ENCODE measurements around the gene PFN3. TPM values are rescaled to one million over a fixed set of nuclear protein-coding genes. Genes with fewer than 3 reads are reported as not detected.

Gene PFN3
- total RNA-seq, 1 experiment from 2014 or later: 0.48 TPM

DNA sequence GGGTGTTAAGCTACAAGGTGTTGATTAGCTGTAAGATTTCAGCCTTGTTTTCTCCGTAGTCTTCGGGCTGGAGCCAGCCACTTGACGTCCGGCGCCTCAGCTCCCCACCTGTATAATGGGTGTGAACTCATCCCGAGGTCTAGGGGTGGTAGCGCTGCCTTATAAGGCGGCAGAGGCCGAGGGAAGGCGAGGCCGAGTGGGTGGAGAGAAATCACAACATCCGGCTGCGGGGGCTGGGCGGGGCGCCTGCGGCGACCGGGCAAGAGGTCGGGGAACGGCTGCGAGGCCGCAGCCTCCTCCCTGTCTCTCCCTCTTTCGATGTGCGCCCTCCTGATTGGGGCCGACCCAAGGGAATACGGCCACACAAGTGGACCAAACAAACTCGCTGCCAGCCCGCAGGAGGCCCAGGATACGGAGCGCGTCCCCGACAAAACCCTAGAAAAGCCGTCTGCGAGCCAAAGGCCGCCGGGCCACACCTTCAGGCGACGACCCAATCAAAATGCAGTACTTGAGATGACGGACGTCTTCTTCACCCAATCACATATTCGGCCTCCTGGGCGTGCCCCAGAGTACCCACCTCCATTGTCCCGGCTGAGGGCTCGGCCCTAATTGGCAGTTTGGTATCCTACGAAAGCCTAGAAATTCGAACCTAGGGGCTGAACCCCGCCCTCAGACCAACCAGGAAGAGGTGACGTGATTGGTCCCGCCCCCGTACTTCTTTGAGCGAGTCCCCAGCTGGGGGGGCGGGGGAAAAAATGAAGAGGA is 25.5 kb upstream of the PFN3 start:
- POLR2A ChIA-PET: interaction anchor here (0.6 to 2.2 kb wide), 17 partner anchors 15 to 114 kb away, joined by 3 to 19 read pairs (median 4); partner anchors contain the start of genes DDX41, MXD3, PDLIM7 and PRR7
- DNase-seq (ENCODE audit: low spot score) (peak; percentile 100), ATAC-seq (peak; percentile 94)
- Mint-ChIP-seq H3K4me3 (peak overlapping the region; percentile 84), H3K27me3 (ENCODE audit: low read depth) (peaks cover 5% of the 10 kb centered on the region), H3K36me3 (no peaks in the 10 kb centered on the region; the same call in 1 of the 2 replicates), H3K27ac (peak overlapping the region; percentile 98), H3K4me1 (peaks cover 18% of the 10 kb centered on the region), H3K9me3 (no peaks in the 10 kb centered on the region)
- CTCF ChIA-PET: interaction anchor here (0.6 to 9.4 kb wide), 28 partner anchors 11 to 754 kb away, joined by 3 to 95 read pairs (median 5); partner anchors contain the start of gene PFN3
- TF ChIP-seq CREM (CRISPR knock-in tag; IDR thresholded peaks at IDR 0.05) (no peak), E2F5 (CRISPR knock-in tag; IDR thresholded peaks at IDR 0.05) (no peak), ZNF317 (CRISPR knock-in tag; IDR thresholded peaks at IDR 0.05; ENCODE audit: borderline replicate concordance, low read depth) (no peak), JUN (CRISPR knock-in tag; IDR thresholded peaks at IDR 0.05) (no peak), AFF4 (CRISPR knock-in tag; IDR thresholded peaks at IDR 0.05; ENCODE audit: borderline replicate concordance) (no peak), MYBL2 (CRISPR knock-in tag; IDR thresholded peaks at IDR 0.05) (no peak; the same call in 1 of the 2 replicates), FOXP4 (CRISPR knock-in tag; IDR thresholded peaks at IDR 0.05) (0 out of 2 replicates have a peak, but pooled peaks have one; percentile 13), SP1 (CRISPR knock-in tag; conservative IDR thresholded peaks at IDR 0.05) (peak; percentile 74), ETV6 (CRISPR knock-in tag; IDR thresholded peaks at IDR 0.05) (no peak), TCF7 (CRISPR knock-in tag; IDR thresholded peaks at IDR 0.05; ENCODE audit: low read depth) (no peak), CBFB (CRISPR knock-in tag; IDR thresholded peaks at IDR 0.05; ENCODE audit: low read depth) (no peak), JAZF1 (CRISPR knock-in tag; IDR thresholded peaks at IDR 0.05) (no peak), NFATC4 (CRISPR knock-in tag; IDR thresholded peaks at IDR 0.05) (no peak), SMAD4 (CRISPR knock-in tag; IDR thresholded peaks at IDR 0.05) (no peak), SOX15 (CRISPR knock-in tag; IDR thresholded peaks at IDR 0.05) (no peak), ZBTB21 (CRISPR knock-in tag; IDR thresholded peaks at IDR 0.05; ENCODE audit: borderline replicate concordance) (no peak), ZNF138 (CRISPR knock-in tag; conservative IDR thresholded peaks at IDR 0.05) (no peak), MLX (CRISPR knock-in tag; IDR thresholded peaks at IDR 0.05) (no peak), ESRRA (CRISPR knock-in tag; IDR thresholded peaks at IDR 0.05; ENCODE audit: borderline replicate concordance) (no peak), ZNF219 (CRISPR knock-in tag; IDR thresholded peaks at IDR 0.05; ENCODE audit: borderline replicate concordance) (no peak), ZNF532 (CRISPR knock-in tag; IDR thresholded peaks at IDR 0.05; ENCODE audit: borderline replicate concordance) (no peak), ZNF423 (CRISPR knock-in tag; IDR thresholded peaks at IDR 0.05) (no peak), ZMAT4 (CRISPR knock-in tag; IDR thresholded peaks at IDR 0.05) (no peak)
- TF ChIP-seq, protein P1, sequence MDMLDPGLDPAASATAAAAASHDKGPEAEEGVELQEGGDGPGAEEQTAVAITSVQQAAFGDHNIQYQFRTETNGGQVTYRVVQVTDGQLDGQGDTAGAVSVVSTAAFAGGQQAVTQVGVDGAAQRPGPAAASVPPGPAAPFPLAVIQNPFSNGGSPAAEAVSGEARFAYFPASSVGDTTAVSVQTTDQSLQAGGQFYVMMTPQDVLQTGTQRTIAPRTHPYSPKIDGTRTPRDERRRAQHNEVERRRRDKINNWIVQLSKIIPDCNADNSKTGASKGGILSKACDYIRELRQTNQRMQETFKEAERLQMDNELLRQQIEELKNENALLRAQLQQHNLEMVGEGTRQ (CRISPR knock-in tag; IDR thresholded peaks at IDR 0.05): no peak
